ENCODE measurements around the gene FAM3D.

The FAM3D gene

DNA sequence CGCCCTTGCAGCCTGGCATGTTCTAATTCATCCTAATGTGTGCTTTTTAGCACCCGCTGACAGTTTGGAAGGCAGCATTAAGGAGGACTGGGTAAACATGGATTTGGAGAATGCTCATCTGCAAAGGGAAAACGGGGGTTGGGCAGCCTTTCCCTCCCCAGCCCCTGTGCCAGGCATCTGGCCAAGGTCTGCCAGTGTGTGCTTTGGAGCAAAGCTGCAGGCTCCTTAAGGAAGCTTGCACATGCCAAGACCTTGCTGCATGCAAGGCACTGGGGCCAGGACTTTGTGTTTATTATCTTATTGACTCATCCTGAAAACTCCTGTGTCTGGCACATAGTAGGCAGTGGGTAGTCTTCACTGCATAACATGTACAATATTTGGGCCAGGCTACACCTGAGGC lies 20.1 kb downstream of the FAM3D start:
- TF ChIP-seq GATA2 (IDR thresholded peaks at IDR 0.05; ENCODE audit: low read depth, low read length) (no peak), GATA3 (IDR thresholded peaks at IDR 0.05; ENCODE audit: low read depth, low read length) (no peak)

DNA sequence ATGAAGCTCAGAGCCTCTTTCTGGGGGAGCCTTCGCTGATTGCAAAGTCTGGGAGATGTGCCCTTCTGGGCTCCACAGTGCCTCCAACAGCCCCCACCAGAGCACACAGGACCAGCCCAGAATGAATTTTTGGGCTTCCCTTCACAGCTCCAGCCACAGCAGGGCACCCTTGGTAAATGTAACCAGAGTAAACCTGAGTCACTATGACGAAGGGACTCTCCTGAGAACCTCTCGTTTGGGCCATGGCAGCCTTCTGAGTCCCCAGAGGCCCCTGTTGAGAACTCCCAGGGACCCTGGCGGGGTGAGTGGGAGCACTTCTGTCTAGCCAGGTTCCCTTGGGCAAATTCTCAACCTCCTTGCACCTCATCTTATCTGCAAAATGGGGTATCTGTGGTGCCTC lies 20.8 kb downstream of the FAM3D start:
- TF ChIP-seq GATA2 (IDR thresholded peaks at IDR 0.05; ENCODE audit: low read depth, low read length) = no peak
- TF ChIP-seq GATA3 (IDR thresholded peaks at IDR 0.05; ENCODE audit: low read depth, low read length) = no peak

DNA sequence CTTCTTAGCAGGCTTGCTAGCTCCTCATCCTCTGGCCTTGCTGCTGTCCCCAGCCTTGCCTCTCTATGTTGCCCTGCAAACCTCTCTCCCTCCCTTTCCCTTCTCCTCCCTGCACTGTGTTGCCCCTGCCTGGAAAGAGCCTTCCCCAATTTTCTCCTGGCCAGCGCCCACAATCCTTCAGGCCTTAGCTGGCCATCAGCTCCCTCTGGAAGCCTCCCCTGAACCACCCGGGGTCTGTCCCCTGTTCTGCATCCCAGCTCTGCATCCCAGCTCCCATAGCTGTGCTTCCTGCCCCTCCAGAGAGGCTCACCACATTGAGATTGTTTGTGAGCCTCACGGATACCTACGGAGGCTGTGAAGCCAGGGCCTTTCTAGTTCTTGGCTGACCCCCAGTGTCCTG lies 23.7 kb downstream of the FAM3D start:
- TF ChIP-seq GATA2 (IDR thresholded peaks at IDR 0.05; ENCODE audit: low read depth, low read length) (no peak), GATA3 (IDR thresholded peaks at IDR 0.05; ENCODE audit: low read depth, low read length) (no peak)

DNA sequence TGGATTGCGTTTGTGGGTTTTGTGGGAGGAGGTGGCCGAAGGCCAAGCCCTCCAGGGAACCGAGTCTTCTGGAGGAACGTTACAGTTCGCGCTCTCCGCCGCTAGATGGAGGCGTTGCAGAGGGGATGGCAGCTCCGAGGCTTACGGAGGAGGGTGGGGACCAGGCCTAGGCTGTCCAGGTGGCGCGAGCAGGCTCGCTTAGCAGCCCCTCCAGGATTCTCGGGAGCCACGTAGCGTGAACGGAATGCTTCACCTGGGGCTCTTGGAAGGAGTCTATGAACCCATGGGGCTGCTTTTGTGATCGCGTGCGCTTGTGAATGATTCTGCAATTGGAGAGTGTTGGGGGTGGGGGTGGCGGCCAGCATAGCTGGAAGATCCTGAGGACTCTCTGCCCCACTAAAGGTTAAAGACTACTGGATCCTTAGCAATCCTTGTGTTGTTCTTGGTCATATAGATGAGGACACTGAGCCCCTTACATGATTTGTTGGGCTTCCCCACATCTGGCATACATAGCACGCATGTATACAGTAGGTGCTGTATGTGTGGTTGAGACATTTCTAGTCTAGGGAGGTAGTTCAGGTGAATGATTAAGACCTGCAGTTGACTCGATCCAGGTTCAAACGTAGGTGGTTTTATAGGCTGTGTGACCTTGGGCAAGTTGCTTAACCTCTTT lies 25.7 kb downstream of the FAM3D start:
- no peak for TF ChIP-seq GATA3 (IDR thresholded peaks at IDR 0.05; ENCODE audit: low read depth, low read length)
- no peak for TF ChIP-seq GATA2 (IDR thresholded peaks at IDR 0.05; ENCODE audit: low read depth, low read length)

DNA sequence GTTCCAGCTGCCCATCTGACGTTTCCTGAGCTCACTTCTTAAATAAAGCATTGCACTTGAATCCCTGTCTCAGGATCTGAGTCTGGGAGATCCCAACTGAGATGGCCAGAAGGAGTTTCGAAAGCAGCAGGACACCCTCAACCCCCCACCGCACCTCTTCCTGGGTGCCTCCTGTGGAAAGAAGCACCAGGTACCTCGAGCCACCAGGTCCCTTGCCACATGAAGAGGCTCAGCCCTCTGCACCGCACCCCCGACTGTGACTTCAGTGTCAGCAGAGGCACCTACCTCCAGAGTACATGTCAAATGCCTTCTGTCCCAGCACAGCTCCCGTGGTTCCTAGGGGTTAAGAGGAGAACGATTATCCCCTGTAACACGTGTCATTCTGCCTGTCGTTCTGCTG lies 26.7 kb downstream of the FAM3D start:
- TF ChIP-seq GATA2 (IDR thresholded peaks at IDR 0.05; ENCODE audit: low read depth, low read length) (no peak), GATA3 (IDR thresholded peaks at IDR 0.05; ENCODE audit: low read depth, low read length) (no peak)

DNA sequence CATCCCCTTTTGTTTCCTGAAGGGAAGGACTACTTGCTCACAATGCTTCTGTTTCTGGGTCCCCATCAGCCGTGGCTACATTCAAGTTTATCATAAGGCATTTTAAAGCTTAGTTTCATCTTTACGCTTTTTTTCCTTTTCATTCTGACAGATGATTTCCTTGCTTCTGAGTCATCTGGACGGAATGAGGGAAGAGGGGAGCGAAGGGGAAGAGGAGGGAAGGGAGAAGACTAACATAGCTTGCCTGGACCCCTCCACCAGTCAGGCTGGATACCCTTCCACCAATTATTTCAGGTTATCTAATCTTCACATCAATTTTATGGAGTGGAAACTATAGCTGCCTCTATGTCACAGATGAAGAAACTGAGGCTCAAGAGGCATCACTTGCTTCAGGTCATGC lies 27.6 kb downstream of the FAM3D start:
- TF ChIP-seq GATA3 (IDR thresholded peaks at IDR 0.05; ENCODE audit: low read depth, low read length) = no peak
- TF ChIP-seq GATA2 (IDR thresholded peaks at IDR 0.05; ENCODE audit: low read depth, low read length) = no peak

DNA sequence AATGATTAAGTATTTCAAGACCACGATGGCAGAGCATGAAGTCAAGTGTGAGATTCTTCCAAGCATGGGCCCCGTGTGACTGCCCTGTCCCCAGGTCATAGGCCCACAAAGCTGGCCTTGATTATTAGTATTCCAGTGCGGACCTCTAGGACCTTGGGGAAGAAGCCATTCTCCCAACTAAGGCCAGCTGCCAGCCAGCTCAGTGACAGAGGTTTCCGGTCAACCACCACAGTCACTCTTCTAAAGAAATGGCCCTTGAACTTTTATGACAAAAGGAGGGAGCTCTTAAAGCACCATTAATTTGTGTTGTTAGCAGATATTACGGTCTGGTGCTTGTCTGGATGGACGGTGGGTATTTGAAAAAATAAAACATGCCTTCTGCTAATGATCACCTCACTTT lies 28.0 kb downstream of the FAM3D start:
- TF ChIP-seq GATA2 (IDR thresholded peaks at IDR 0.05; ENCODE audit: low read depth, low read length) = no peak
- no peak for TF ChIP-seq GATA3 (IDR thresholded peaks at IDR 0.05; ENCODE audit: low read depth, low read length)

DNA sequence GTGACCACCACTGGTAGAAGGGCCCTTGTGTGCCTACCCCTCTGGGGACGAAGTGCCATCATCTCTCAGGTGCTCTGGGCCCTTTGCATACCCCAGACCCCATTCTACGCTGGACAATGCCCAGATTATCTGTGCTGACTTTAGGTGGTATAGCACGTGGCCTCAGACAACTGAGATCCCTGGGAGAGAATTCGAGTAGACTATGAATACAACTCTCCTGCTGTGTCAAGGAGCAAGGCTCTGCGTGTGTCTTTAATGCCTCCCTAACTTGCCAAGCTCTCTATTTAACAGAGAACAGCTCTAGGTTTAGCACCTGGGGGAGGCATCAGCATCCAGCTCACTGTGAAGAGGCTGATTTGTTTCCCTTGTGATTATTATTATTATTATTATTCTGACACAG lies 29.1 kb downstream of the FAM3D start:
- TF ChIP-seq GATA3 (IDR thresholded peaks at IDR 0.05; ENCODE audit: low read depth, low read length) = no peak
- no peak for TF ChIP-seq GATA2 (IDR thresholded peaks at IDR 0.05; ENCODE audit: low read depth, low read length)

DNA sequence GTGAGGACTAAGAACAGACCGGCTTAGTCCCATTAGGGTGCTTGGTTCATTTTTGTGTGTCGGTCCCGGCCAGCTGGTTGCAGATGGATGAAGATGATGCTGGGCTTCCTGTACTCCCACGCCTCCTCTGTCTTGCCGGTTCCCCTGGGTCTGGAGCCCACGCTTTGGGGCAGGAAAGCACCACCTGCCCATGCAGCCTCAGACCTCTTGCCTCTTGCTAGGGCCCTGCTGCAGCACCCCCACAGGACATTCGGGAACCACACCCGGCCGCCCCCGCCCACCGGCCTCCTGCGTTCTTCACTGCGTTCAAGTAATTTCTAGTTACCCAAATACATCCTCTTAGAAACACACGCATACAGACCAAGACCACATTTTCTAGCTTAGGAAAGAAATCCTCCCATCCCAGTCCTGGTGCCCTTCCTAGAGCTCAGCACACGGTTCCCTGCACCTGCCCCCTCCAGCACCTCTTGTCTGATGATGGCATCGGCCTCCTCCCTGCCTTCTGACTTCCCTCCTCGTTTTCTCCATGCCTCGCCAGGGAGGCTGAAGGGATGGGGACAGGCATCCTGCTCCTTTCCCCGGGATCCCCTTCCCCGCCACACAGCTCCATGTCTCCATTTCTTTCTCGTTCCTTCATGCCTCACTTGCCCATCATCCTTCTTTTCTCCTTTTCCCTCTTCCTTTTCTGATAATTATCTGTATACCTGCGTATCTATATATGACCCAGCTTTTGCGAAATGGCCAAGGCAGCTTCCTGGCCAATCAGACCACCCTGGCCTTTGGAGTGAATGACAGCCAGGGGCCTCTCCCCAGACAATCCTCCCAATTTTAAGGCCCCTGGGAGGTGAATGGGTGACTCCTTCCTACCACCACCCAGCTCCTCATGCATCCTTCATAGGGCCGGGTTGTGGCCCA lies 30.9 kb downstream of the FAM3D start:
- TF ChIP-seq GATA2 (IDR thresholded peaks at IDR 0.05; ENCODE audit: low read depth, low read length) = no peak
- no peak for TF ChIP-seq GATA3 (IDR thresholded peaks at IDR 0.05; ENCODE audit: low read depth, low read length)

DNA sequence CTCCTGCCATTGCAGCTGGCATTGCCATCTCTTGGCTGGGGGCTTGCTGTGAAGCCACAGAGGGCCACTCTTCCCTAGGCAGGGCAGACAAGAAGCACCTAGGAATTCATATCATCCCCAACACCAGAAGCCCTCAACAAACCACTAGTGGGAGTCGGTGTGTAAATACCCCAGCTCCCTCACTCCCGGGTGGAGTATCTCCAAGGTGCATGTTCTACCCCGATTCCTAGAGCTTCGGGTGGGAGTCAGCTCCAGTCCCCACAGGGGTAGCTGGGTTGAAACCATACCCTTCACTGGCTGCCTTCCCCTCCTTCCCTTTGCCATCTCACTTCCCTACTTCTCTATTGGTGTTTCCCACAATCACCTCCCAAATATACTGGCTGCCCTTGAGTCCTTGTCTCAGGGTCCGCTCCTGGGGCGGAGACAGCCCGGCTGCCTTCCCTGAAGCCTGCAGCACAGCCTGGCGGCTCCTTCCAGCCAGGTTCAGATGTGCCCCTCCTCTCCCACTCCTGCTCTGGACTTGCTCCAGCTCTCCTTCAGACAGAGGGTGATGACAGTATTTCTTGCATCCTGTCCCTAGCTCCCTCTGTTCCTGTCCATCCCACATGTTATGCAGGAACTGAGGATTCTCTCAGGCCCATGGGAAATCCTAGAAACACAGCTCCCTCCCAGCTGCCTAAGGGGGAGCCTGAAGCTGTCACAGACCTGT lies 33.3 kb downstream of the FAM3D start:
- no peak for TF ChIP-seq GATA3 (IDR thresholded peaks at IDR 0.05; ENCODE audit: low read depth, low read length)
- no peak for TF ChIP-seq GATA2 (IDR thresholded peaks at IDR 0.05; ENCODE audit: low read depth, low read length)

DNA sequence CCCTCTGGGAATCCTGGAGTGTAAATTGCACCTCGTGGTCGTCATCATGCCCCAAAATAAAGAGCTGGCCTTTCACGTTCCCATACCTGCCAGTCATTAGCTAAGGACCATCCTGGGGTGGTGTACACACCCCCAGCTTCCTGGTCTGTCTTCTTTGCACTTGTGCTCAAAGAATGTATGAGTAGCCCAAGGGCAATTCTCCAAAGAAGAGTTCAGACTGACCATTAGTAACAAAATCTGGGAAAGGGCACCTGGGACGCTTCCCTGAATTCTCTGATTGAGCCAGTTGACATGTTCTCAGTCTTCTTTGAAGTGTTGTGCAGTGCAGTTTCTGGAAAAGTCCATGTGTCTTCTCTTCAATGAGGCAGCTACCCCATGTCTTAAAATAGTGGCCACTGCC lies 34.8 kb downstream of the FAM3D start:
- TF ChIP-seq GATA3 (IDR thresholded peaks at IDR 0.05; ENCODE audit: low read depth, low read length) = no peak
- TF ChIP-seq GATA2 (IDR thresholded peaks at IDR 0.05; ENCODE audit: low read depth, low read length) = no peak

DNA sequence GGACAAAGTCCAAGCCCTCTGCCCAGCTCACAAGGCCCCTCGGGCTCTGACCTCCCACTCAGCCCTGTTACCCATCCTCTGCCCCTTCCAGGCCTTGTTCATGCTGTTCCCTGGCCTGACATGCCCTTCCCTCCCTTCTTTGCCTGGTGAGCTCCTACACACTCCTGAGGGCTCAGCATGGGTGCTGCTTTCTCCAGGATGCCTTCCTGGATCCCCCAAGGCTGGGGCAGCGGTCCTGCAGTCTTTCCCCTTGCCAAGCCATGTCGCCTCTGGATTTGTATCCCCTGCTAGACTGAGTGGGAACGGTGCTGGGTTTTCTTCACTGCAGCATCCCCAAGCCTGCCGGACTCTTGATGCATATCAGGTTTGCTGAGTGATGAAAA lies 35.9 kb downstream of the FAM3D start:
- no peak for TF ChIP-seq GATA2 (IDR thresholded peaks at IDR 0.05; ENCODE audit: low read depth, low read length)
- TF ChIP-seq GATA3 (IDR thresholded peaks at IDR 0.05; ENCODE audit: low read depth, low read length) = no peak

DNA sequence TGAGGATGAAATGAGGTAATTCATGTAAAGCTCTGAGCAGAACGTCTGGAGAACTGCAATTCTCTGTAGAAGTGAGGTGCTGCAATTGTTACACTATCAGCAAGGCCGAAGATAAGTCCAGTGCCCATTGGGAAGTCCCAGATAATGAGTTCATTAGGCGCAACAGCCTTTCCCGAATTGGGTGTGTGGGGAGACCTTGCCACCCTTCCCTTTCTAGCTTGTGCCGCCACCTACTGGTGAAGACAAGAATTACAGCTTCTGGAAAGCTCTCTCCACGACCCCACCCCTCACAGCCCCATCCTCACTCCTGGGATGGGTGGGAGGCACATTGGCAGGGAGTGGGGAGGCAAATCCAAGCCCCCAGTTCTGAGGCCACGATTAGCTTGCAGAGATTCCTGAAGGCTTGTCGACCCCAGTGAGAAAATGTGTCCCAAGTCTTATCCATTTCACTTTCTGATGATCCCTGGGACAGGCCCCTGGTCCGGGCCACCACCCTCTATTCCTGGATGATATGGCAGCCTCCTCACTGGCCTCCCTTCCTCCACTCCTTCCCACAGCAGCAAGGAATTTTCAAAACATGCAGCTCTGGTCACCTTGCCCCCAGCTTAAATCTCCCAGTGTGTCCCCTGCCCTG lies 36.4 kb downstream of the FAM3D start:
- no peak for TF ChIP-seq GATA2 (IDR thresholded peaks at IDR 0.05; ENCODE audit: low read depth, low read length)
- TF ChIP-seq GATA3 (IDR thresholded peaks at IDR 0.05; ENCODE audit: low read depth, low read length) = no peak

DNA sequence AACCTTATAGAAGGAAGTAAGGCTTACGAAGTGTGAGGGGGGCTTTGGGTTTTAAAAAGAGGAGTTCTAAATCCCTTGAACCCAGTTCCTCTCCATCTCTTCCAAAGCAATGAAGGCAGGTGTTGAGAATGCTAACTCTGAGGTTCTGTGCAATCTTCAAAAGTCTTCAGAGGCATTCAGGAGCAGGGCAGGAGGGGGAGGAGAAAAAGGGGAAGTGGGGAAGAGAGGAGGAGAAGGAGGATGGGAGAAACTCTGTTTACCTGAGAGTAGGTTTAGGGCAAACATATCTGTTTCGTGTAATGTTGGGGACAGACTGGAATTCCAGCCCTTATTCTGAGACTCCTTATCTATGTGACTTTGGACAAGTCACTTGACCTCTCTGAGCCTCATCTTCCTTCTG lies 36.9 kb downstream of the FAM3D start:
- TF ChIP-seq GATA2 (IDR thresholded peaks at IDR 0.05; ENCODE audit: low read depth, low read length) (no peak), GATA3 (IDR thresholded peaks at IDR 0.05; ENCODE audit: low read depth, low read length) (no peak)
